Epithelial cell of esophagus (primary cell): ENCODE results near the gene MTFP1.

Experiments used
- DNase-seq: peaks from one replicate; pipeline ENCODE4 v3.0.0; 2010; ENCODE audit warnings: low read depth
- H3K4me3 ChIP-seq: 2 replicates; pipeline ENCODE4 v1.5.1; 2011; ENCODE audit warnings: mild to moderate bottlenecking, low read length, control low read depth
- CTCF ChIP-seq: IDR thresholded peaks from 2 replicates; pipeline ENCODE4 v1.5.1; 2011; ENCODE audit warnings: low read depth, mild to moderate bottlenecking, low read length, control low read depth, inconsistent platforms; ENCODE audit not compliant: insufficient read depth; ENCODE audit errors: missing control alignments

MTFP1 gene

GRCh38 chr22:30414525-30415047, 11.0 kb upstream of the MTFP1 start:
- no peak for TF ChIP-seq CTCF
- DNase-seq, result no peak
- H3K4me3 ChIP-seq, result no peak overlapping the region

GRCh38 chr22:30416403-30416802, 9.2 kb upstream of the MTFP1 start:
- peak; percentile 77 for DNase-seq

GRCh38 chr22:30416837-30417236, 8.7 kb upstream of the MTFP1 start:
- no peak for TF ChIP-seq CTCF
- no peak for DNase-seq
- no peak overlapping the region for H3K4me3 ChIP-seq

More at GRCh38 chr22:30416403-30416802, 9.2 kb upstream of the MTFP1 start:
- no peak for TF ChIP-seq CTCF
- H3K4me3 ChIP-seq, result no peak overlapping the region

- no peak overlapping the region for H3K4me3 ChIP-seq
- peak; percentile 79 for DNase-seq
- no peak for TF ChIP-seq CTCF
Measured at GRCh38 chr22:30420347-30421125, 5.0 kb upstream of the MTFP1 start.

- no peak for DNase-seq
- no peak for TF ChIP-seq CTCF
- H3K4me3 ChIP-seq, result no peak overlapping the region
Measured at GRCh38 chr22:30421695-30422480, 3.7 kb upstream of the MTFP1 start.

GRCh38 chr22:30422481-30423300, 2.9 kb upstream of the MTFP1 start:
- H3K4me3 ChIP-seq, result peak overlapping the region; percentile 58
- TF ChIP-seq CTCF, result no peak
- peak; percentile 95 for DNase-seq
